Right lung (tissue), 5 donors: ENCODE data around the gene CACNA1I. TPM values are rescaled to one million over a fixed set of nuclear protein-coding genes. Genes with fewer than 3 reads are reported as not detected.

Experiments used
- DNase-seq, 2 donors: peaks; one replicate each; pipeline ENCODE4 v3.0.0-alpha.2; 2013
- polyA plus RNA-seq, 5 donors: library from polyadenylated mRNA; unstranded; fragments of 120-200 nt; gene quantifications; one replicate each; pipeline versions ENCODE4 v1.2.1 to v1.2.3, GENCODE V29; 2013; ENCODE audit warnings: inconsistent platforms in 1 of 5, low replicate concordance in 1 of 5; ENCODE audit not compliant: insufficient read length in 5 of 5, insufficient read depth in 1 of 5

CACNA1I gene
- polyA plus RNA-seq, 5 donors: 0.05 to 0.10 (median 0.09) TPM

- no peak for DNase-seq
Observed at GRCh38 chr22:39596601-39597000, 26.0 kb downstream of the CACNA1I start.

DNA sequence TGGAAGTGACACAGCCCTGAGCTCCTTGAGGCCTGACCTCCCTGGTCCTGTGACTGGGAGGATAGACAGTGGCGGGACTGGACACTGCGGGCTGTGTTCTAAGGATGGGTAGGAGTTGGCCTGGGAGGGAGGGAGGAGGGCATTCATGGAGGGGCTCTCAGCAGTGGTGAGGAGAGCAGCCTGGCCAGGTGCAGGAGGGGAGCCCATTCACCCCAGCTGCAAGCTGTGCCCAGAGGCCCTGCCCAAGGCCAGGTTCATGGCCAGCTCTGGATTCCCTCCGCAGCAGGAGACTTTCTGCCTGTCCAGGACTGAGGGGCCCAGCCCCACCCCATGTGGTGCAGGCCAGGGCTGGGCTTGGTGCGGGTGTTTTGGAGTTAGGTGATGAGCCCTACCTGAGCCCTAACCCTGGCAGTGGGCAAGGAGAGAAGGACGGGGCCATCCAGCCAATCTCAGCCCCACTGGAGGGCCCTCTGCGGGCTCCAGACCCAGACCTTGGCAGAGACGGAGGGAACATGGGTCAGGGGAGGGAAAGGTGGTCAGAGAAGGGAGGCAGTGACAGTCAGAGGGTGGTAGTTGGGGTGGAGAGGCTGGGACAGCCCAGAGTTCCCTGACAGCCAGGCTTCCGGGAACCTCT lies 26.8 kb downstream of the CACNA1I start:
- DNase-seq: no peak

DNA sequence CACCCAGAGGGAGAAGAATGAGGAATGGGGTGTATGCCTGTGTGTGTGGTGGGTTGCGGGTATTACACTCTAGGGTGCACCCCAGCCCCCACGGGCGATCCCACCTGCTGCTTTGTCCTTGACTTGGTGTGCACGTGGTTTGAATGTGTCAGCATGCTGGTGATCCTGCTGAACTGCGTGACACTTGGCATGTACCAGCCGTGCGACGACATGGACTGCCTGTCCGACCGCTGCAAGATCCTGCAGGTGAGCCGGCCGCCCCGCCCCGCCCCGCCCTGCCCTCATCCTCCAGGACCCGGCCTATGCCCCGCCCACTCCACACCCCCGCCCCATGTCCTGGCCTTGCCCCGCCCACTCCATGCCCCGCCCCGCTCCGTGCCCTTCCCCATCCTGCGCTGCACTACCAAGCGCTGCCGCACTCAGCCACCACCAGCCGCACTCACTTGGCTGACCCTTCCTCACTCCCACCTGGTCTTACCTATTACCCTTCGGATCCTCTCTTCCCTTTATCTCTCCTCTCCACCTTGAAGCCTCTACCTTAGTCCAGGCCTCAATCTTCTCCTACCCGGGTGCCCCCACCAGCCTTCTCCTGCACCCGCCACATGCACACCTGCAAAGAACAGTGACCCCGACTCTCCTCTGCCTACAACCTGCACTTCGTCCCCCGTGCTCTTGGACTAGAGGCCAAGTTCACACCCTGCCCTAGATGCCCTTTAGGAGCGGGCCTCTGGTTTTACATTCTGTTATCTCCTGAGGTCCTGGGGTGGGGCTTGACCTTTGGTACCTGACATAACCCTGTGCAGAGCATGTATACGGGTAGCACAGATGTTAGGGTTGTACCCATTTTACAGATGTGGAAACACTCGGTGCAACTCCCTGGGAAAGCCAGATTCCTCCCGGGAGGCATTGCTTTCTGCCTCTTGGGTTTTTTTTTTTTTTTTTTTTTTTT lies 27.7 kb downstream of the CACNA1I start:
- DNase-seq: no peak

- DNase-seq: no peak
Observed at GRCh38 chr22:39600491-39601179, 30.1 kb downstream of the CACNA1I start.

GRCh38 chr22:39601180-39601535 lies 30.6 kb downstream of the CACNA1I start:
- no peak for DNase-seq

DNA sequence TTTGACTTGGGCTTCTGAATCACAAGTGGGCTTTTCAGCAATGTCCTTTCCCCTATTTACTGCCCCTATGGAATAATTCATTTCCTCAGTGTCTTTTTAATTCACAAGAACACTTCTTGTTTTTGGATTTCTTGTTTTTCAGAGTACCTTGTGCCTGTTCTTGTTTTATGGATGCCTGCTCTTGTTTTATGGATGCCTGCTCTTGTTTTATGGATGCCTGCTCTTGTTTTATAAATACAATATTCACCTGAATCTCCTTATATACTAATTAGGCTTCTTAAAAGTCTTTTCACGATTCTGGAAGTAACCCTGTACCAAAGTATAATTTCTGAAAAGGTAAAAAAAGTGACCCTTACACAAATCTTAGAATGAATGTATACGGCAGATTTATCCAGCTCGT lies 32.8 kb downstream of the CACNA1I start:
- DNase-seq: no peak

DNA sequence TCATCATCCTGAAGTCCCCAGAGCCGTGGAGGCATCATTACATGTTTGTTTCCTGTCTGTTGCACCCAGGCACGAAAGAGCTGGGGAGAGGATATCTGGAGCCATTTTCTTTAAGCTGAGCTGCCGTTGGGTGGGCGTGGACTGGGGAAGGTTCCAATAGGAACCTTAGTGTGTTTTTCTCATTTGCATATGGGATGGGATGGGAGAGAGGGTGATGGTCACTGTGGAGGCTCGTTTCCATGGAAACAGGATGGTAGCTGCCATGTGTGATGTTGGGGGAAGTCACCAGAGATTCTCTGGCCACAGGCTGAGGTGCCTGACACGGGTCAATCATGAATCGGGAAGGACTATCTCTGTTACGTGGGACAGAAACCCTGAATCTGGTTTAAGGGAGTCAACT lies 39.7 kb downstream of the CACNA1I start:
- no peak for DNase-seq

- DNase-seq: no peak
Observed at GRCh38 chr22:39610766-39611165, 40.2 kb downstream of the CACNA1I start.

GRCh38 chr22:39611360-39611759 lies 40.8 kb downstream of the CACNA1I start:
- no peak for DNase-seq

GRCh38 chr22:39612811-39613548 lies 42.4 kb downstream of the CACNA1I start:
- no peak for DNase-seq

DNA sequence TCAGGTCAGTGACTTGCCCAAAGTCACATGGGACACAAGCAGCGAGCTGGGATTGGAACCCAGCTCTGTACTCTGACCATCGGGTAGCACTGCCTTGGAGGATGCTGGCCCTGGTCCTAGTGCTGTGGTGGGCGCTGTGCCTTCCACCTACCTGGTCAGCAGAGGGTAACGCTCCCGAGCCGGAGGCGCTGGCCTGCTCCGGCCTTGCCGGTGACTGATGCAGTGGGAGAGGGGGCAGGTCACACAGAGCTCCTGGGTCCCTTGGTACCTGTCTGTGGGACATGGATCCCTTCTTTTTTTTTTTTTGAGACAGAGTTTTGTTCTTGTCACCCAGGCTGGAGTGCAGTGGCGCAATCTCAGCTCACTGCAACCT lies 43.0 kb downstream of the CACNA1I start:
- DNase-seq: no peak

DNA sequence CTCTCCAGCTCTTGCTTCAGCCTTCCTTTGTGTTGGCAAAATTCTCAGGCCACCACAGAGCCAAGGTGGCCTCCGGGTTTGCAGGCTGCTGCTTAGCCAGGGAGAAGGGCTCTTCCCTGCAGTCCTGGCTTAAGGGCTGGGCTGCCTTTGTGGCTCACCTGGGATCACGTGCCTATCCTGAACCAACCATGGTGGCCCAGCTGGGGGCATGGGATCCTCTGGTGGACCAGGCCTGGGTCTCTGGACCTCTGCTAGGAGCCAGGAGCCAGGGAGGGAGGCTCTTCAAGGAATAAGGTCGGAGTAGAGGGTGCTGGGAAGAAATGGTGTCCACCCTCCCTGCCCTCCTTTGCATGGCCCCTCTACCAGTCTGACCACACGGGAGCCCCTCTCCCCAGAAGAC lies 43.9 kb downstream of the CACNA1I start:
- DNase-seq: no peak

GRCh38 chr22:39616051-39616450 lies 45.5 kb downstream of the CACNA1I start:
- DNase-seq: no peak

DNA sequence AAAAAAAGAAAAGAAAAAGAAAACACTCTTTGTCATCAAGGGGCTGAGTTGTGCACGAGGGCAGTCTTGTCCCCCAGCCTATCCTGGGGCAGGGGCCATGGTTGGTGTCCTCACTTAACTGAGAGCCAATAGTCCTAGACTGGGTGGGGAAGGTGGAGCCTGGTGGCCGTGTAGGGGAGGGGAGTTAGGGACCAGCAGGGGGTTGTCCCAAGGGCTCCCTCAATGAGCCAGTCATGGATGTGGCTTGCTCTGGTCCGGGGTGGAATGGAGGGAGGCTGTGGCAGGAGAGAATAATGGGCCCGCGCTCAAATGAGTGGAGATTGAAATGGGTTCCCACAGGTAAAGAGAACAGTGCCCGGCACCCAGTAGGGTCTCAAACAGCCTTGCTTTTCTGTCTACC lies 46.2 kb downstream of the CACNA1I start:
- no peak for DNase-seq

- no peak for DNase-seq
Observed at GRCh38 chr22:39617342-39617741, 46.8 kb downstream of the CACNA1I start.

GRCh38 chr22:39617970-39618757 lies 47.6 kb downstream of the CACNA1I start:
- peak; percentile 6 to 9 for DNase-seq

DNA sequence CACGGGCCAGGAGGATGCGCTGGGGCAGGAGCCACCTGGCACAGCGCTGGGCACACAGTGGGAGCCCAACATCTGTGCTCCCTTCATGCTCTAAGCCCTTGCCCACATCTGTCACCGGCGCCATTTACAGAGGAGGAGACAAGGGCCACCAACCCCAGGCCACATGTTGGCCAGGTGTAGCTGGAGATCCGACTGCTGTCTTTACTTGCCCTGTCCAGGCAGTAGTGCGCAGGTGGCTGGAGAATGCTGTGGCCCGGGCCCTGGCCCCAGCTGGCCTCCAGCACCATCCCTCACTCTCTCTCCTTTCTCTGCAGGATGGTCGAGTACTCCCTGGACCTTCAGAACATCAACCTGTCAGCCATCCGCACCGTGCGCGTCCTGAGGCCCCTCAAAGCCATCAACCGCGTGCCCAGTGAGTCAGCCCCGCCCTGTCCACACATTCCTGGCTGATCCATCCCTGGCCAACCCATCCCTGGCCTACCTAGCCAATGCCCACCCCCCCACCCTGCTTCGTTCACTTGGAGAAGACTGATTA lies 48.5 kb downstream of the CACNA1I start:
- DNase-seq: no peak

- no peak for DNase-seq
Observed at GRCh38 chr22:39620924-39621690, 50.6 kb downstream of the CACNA1I start.

DNA sequence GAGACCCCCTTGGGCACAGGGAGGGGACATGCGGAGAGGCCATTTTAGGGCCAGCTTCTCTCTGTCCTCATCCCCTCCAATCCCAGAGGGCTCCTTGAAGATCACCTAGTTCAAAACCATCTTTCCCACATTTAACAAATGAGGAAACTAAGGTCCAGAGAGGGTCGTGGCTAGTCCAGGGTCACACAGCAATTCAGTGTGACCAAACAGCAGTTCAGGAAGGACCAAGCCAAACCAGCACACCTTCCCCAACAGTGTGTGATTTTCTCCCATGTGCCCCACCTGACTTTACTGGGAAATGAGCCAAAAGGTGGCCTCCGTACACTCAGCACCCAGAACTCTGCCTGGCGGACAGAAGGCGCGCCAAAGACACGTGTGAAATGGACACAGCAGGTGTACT lies 51.3 kb downstream of the CACNA1I start:
- no peak for DNase-seq

GRCh38 chr22:39622881-39623367 lies 52.4 kb downstream of the CACNA1I start:
- peak; percentile 19 to 33 for DNase-seq
